Measurements from ENCODE around the gene KCTD2. TPM values are rescaled to one million over a fixed set of nuclear protein-coding genes. Genes with fewer than 3 reads are reported as not detected.

The KCTD2 gene
- total RNA-seq, 1 donor from 2014 or later: 19.5 TPM

DNA sequence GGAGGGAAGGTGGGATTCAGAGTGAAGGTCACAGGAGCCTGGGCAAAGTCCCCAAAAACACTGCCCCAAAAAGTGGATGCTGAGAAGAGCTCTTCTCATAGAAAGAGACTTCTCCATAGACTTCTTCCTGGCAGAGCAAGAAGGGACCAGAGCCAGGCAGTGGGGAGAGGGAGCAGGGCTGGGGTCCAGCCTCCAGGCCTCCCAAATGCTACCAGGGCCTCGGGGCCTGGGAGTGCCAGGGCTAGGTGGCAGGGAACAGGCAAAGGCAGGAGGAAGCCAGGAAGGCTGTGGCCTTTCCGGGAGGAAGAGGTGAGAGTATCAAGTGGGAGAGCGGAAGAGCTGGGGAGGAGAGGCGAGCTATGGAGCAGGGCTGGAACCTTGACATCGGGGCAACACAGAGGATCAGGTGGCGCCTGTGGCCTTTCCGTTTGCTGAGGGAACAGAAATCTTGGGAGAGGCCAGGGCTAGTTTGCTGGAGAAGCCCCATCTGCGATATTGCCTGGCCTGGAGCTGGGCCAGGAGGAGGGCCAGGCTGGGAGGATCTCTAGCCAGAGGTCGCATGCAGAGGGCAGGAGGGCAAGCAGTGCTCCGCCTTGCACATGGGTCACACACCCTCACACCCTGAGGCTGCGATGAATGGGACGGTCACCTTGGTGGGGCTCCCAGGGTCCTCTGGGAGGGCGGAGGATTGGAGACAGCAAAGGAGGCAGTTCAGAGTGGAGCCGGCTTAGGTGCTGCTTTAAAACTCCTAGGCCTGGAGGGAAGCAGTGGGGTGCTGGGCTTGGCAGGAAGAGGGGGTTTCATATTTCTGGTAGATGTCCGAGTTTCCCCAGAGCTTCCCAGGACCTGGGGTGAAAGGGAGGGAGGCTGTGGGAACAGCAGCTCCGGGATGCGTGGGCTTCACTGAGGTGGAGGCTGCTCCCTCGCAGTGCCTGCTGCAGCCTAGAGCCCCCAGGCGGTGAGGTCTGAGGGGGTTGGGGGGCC lies 44.1 kb downstream of the KCTD2 start:
- Mint-ChIP-seq H3K4me1 (peaks cover 24% of the 10 kb centered on the region), H3K9me3 (no peaks in the 10 kb centered on the region), H3K36me3 (ENCODE audit: low read depth) (no peaks in the 10 kb centered on the region), H3K27me3 (no peaks in the 10 kb centered on the region), H3K4me3 (no peak overlapping the region), H3K27ac (no peak overlapping the region)
- TF ChIP-seq, protein P1, sequence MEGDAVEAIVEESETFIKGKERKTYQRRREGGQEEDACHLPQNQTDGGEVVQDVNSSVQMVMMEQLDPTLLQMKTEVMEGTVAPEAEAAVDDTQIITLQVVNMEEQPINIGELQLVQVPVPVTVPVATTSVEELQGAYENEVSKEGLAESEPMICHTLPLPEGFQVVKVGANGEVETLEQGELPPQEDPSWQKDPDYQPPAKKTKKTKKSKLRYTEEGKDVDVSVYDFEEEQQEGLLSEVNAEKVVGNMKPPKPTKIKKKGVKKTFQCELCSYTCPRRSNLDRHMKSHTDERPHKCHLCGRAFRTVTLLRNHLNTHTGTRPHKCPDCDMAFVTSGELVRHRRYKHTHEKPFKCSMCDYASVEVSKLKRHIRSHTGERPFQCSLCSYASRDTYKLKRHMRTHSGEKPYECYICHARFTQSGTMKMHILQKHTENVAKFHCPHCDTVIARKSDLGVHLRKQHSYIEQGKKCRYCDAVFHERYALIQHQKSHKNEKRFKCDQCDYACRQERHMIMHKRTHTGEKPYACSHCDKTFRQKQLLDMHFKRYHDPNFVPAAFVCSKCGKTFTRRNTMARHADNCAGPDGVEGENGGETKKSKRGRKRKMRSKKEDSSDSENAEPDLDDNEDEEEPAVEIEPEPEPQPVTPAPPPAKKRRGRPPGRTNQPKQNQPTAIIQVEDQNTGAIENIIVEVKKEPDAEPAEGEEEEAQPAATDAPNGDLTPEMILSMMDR (IDR thresholded peaks at IDR 0.05): no peak
- DNase-seq: no peak
- ATAC-seq (ENCODE audit: low read depth): no peak
- intact Hi-C loops (cut with micrococcal nuclease): no loop called here
- ChIA-PET POLR2A (no interaction called here), CTCF (interaction anchor here (1.0 kb wide), 1 partner anchor 111 kb away, joined by 5 read pairs; no protein-coding TSS in a partner anchor)

- Mint-ChIP-seq H3K27ac (no peak overlapping the region), H3K4me1 (peaks cover 20% of the 10 kb centered on the region), H3K9me3 (no peaks in the 10 kb centered on the region), H3K36me3 (ENCODE audit: low read depth) (no peaks in the 10 kb centered on the region), H3K27me3 (no peaks in the 10 kb centered on the region), H3K4me3 (no peak overlapping the region)
- TF ChIP-seq, protein P1 (IDR thresholded peaks at IDR 0.05): no peak
- CTCF ChIA-PET: no interaction called here
- POLR2A ChIA-PET: interaction anchor here (0.7 kb wide), 1 partner anchor 105 kb away, joined by 6 read pairs; the partner anchor contains the start of gene CDR2L
- no peak for ATAC-seq (ENCODE audit: low read depth)
- intact Hi-C loops (cut with micrococcal nuclease): no loop called here
- no peak for DNase-seq
Measured at GRCh38 chr17:75091855-75092327, 44.9 kb downstream of the KCTD2 start.

GRCh38 chr17:75093548-75094158 lies 46.6 kb downstream of the KCTD2 start:
- Mint-ChIP-seq H3K4me3 (no peak overlapping the region), H3K9me3 (no peaks in the 10 kb centered on the region), H3K36me3 (ENCODE audit: low read depth) (no peaks in the 10 kb centered on the region), H3K27ac (no peak overlapping the region), H3K4me1 (peaks cover 9% of the 10 kb centered on the region), H3K27me3 (no peaks in the 10 kb centered on the region)
- TF ChIP-seq, protein P1 (IDR thresholded peaks at IDR 0.05): no peak
- POLR2A ChIA-PET: no interaction called here
- DNase-seq (no peak), ATAC-seq (ENCODE audit: low read depth) (no peak)
- CTCF ChIA-PET: no interaction called here
- intact Hi-C loops (cut with micrococcal nuclease): no loop called here

- no peaks in the 10 kb centered on the region for H3K36me3 Mint-ChIP-seq (ENCODE audit: low read depth)
- intact Hi-C loops (cut with micrococcal nuclease): no loop called here
- H3K4me1 Mint-ChIP-seq: peaks cover 6% of the 10 kb centered on the region
- H3K27me3 Mint-ChIP-seq: no peaks in the 10 kb centered on the region
- ATAC-seq (ENCODE audit: low read depth) (no peak), DNase-seq (no peak)
- TF ChIP-seq, protein P1 (IDR thresholded peaks at IDR 0.05): no peak
- H3K4me3 Mint-ChIP-seq: no peak overlapping the region
- H3K27ac Mint-ChIP-seq: no peak overlapping the region
- CTCF ChIA-PET: no interaction called here
- H3K9me3 Mint-ChIP-seq: no peaks in the 10 kb centered on the region
- POLR2A ChIA-PET: interaction anchor here (1.1 kb wide), 1 partner anchor 13 kb away, joined by 3 read pairs; no protein-coding TSS in a partner anchor
Measured at GRCh38 chr17:75094871-75095399, 47.9 kb downstream of the KCTD2 start.

Data from activated B cell treated with CpG ODN at 0.5 μM for 24 hours (primary cell).